Stimulated activated CD8-positive, alpha-beta memory T cell treated with anti-CD3 and anti-CD28 coated beads, Interleukin-15, amount 100 ng/mL, for 4 hours (primary cell): ENCODE measurements around the gene LCN6.

Source experiments
- DNase-seq, 2 donors: peaks; one replicate each; pipeline ENCODE4 v3.0.0-alpha.2; 2020; ENCODE audit warnings: low read depth in 2 of 2

LCN6 gene

GRCh38 chr9:136725612-136726011 lies 22.7 kb downstream of the LCN6 start:
- no peak for DNase-seq

- DNase-seq: no peak
Measured at GRCh38 chr9:136724772-136725171, 23.6 kb downstream of the LCN6 start.

- DNase-seq: no peak
Measured at GRCh38 chr9:136723989-136724388, 24.3 kb downstream of the LCN6 start.

GRCh38 chr9:136723362-136723976 lies 24.9 kb downstream of the LCN6 start:
- no peak for DNase-seq

GRCh38 chr9:136722969-136723356 lies 25.4 kb downstream of the LCN6 start:
- DNase-seq: no peak

GRCh38 chr9:136722093-136722968 lies 26.0 kb downstream of the LCN6 start:
- DNase-seq: no peak

GRCh38 chr9:136721339-136722092 lies 26.8 kb downstream of the LCN6 start:
- no peak for DNase-seq

GRCh38 chr9:136720898-136721338 lies 27.4 kb downstream of the LCN6 start:
- no peak for DNase-seq

GRCh38 chr9:136720251-136720897 lies 28.0 kb downstream of the LCN6 start:
- no peak for DNase-seq

- no peak for DNase-seq
Measured at GRCh38 chr9:136719195-136719880, 29.0 kb downstream of the LCN6 start.

- no peak for DNase-seq
Measured at GRCh38 chr9:136718345-136719194, 29.8 kb downstream of the LCN6 start.

- DNase-seq: no peak
Measured at GRCh38 chr9:136717399-136717798, 30.9 kb downstream of the LCN6 start.

GRCh38 chr9:136714893-136715274 lies 33.4 kb downstream of the LCN6 start:
- DNase-seq: no peak

- no peak for DNase-seq
Measured at GRCh38 chr9:136714096-136714892, 34.0 kb downstream of the LCN6 start.

GRCh38 chr9:136713550-136713949 lies 34.8 kb downstream of the LCN6 start:
- no peak for DNase-seq

GRCh38 chr9:136712690-136713544 lies 35.4 kb downstream of the LCN6 start:
- no peak for DNase-seq

- DNase-seq: no peak
Measured at GRCh38 chr9:136711751-136712689, 36.3 kb downstream of the LCN6 start, which contains the start of gene DIPK1B. DIPK1B (plus strand) TSS chr9:136712572; CDS start chr9:136712666, 94 bp downstream.
